HG02852 (cell line): Measurements from ENCODE around the gene MLH3.
"Not testable (repeated sequence)": the region's sequence is repeated elsewhere in the genome, so short reads cannot be mapped to it uniquely, and the experiment has no call there.

ENCODE experiments used
- ATAC-seq: cut with Tn5 transposase; IDR thresholded peaks from one replicate; pipeline ENCODE4 v1.9.1; 2021; ENCODE audit warnings: mild to moderate bottlenecking, moderate library complexity; ENCODE audit not compliant: unreplicated experiment

Gene MLH3

DNA sequence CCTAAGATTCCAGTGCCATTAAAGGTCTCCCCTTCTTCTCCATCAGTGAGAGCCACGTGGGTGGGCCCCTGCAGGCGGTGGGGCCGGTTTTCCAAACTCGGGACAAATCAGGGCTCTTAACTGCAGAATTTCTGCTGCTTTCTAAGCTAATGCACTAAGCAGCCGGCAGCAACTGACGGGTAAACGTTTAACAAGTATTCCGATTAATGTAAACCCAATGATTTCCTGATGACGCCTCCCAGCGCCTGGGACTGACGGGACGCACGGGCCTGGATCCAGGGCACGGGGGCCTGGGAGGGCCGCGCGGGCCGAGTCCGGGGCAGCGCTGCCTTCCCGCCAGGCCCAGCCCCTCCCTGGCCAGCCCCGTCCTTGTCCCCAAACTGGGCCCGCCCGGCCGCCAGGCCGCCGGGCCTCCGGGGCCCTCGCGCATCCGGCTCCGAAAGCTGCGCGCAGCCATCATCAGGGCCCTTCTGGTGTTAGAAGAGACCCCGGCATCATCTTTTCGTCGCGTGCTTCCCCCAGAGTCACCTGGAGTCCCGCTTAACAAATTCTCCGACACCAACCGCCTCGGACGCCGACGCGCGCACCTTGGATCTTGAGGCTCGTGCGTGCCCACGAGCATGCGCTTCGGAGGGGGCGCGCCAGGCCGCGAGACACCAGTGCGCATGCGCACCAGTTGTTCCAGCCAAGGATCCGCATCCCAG, at the start of gene MLH3:
TSS of gene MLH3 (minus strand) at position 616 of the 704 bp plus-strand sequence. CDS start 1,812 bp downstream, outside the sequence.
- peak; percentile 67 for ATAC-seq

DNA sequence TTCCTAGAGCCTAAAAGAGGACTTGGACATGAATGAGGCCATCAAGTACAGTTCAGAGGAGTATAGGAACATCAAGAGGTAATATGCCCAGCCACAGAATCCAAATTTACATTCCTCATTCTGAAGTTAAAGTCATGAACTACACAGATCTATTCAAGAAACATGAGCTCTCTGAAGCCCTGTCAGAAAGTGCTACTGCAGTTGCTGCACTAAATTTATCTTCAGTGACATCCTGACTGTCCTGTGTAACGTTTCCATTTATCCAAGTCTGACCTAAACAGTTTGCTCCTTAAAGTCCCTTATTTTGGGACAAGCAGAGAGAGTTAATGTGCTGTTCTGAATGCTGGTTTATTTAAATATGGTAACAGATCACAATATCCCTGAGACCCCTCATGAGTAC, 47.4 kb upstream of the MLH3 start:
- no peak for ATAC-seq

DNA sequence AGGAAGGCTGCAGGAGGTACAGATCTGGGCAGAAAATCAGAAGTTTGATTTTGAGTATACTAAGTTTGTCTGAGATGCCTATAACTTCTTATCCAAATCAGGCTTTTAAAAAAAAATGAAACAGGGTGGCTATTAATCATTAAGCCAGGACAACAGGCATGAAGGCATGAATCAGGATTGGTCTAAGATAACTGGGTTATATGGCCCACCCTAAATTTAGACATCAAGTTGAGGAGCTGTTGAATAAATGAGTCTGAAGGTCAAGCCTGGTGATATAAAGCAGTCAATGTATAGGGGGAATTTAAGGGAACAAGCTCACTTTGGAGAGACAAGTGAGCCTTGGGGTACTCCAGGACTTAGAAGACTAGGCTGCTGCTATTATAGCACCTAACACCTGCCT, 46.9 kb upstream of the MLH3 start:
- ATAC-seq = no peak

DNA sequence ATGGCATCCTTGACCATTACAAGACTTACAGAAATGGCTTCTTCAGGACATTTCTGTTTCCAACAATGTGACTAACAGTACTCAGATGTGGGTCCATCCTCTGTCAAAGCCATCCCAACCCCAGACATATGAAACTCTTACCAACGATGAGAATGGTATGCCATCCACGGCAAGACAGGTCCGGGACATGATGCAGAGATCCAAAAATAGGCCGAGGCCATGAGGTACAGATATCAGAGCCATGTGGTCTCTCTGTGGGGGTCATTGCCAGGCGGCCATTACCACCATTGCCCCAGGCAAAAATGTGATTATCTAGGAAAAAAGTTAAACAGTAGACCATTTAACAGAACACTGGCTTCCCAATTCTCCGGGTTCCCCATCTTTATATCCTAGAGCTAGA, 45.7 kb upstream of the MLH3 start:
- ATAC-seq = no peak

DNA sequence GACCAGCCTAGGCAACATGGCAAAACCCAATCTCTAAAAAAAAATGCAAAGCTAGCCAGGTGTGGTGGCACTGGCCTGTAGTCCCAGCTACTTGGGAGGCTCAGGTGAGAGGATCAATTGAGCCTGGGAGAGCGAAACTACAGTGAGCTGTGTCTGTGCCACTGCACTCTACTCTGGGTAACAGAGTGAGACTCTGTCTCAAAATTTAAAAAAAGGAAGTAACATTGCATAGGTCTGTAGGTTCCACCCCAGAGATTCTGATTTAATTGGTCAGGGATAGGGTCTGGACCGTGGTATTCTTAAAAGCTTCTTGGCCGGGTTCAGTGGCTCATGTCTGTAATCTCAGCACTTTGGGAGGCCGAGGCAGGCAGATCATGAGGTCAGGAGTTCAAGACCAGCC, 44.4 kb upstream of the MLH3 start:
- no peak for ATAC-seq

DNA sequence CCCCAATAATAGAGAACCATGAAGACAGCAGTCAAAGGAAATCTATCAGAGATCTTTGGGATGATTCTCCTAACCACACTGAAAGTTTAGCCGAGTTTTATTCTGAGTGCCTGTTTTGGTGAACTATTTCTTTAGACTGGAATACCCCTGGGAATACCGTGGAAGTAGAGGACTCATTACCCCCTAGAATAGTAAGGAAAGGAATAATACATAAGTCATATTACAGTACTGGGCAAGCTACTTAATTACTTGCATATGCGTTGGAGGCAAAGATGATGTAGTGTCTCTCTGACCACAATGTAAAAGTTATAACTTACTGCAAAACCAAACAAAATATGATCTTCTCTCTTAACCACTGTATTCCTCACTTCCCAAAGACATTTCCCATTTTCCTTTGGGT, 43.6 kb upstream of the MLH3 start:
- ATAC-seq = no peak

DNA sequence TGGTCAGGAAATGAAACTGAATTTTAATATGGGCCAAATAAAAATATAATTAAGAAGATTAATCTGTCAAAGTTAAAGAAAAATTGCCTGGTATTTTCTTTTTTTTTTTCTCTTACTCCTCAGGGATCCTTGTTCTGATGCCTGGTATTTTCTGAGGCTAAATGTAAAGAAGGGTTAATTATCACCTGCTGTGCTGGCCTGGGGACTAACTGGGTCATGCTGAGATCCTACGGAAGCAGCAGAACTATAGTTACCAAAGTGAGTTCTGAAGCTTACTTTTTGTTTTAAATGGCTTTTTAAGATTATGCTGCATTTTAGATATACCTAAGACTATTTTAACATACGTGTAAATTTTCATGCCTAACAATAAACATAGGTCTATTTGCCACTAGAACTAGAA, 41.4 kb upstream of the MLH3 start:
- no peak for ATAC-seq

DNA sequence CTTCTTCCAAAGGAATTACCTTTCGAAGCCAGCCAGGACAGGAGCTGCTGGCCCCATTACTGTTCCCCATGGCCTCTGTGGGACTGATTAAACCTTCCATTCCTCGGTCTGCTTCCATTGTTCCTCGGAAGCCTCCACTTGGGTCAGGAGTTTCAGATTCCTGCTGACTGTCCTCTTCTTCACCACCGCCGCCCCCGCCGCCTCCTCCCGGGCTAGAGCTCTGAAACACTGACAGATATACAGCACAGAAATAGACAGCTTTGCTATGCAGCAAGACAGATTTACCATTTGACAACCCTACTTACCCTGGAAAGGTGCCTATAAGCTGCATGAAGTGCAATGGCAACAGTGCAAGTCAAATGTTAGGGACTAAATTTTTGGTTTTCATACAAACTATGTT, 40.0 kb upstream of the MLH3 start:
- no peak for ATAC-seq

DNA sequence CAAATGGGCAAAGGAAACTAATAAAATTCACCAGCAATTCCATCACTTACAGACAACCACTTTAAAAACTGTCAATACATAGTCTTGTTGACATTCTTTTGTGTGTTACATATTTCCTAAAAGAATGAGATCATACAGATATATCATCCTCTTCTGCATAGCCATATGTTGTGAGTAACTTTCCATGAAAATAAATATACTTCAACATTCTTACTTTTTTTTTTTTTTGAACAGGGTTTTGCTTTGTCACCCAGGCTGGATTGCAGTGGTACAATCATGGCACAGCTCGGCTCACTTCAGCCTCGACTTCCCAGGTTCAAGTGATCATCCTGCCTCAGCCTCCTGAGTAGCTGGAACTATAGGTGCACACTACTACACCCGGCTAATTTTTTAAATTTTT, 39.1 kb upstream of the MLH3 start:
- no peak for ATAC-seq

DNA sequence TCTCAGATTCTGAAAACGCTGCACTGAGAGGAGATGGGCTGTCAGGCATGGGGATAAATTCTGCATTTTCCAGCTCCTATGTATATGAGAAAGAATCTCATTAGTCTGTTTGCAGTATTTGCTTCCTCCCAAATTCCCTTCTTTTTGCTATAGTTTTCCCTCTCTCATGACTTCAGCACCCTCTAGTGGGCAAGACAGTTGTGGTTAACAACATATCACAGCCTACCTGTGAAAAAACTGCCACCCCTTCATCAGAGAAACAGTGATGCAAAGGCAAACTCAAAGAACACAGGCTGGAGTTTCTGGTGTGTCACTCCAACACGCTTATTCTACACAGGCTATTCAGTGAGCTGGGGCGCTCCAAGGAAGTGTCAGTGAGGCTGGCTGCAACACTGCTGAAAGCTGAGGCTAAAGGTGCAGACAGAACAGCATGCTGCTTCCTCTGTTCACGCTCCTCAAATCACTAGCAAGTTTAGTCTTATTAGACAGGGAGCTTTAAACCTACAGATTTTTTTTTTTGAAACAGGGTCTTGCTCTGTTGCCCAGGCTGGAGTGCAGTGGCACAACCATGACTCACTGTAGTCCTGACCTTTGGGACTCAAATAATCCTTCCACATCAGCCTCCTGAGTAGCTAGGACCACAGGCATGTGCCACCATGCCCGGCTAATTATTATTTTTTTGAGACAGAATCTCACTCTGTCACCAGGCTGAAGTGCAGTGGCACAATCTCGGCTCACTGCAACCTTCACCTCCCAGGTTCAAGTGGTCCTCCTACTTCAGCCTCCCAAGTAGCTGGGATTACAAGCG, 37.5 kb upstream of the MLH3 start:
- no peak for ATAC-seq

DNA sequence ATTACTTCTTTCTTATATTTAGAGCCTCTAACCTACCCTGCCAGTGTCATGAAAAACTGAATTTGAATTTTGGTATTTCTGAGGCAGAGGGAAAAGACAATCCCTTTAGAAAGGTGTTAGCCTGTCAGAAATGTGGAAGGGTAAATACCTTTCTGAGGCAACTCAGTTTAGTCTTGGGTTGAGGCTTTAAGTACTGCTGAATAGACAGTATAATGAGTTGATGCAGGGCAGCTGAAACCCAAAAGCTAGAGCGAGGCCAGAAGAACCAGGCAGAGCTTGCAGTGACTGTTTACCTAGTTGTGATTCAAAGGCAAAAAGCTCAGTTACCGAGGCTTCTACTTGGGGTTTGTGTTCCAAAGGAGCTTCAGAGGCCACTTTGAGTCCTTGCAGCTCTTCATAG, 36.9 kb upstream of the MLH3 start:
- ATAC-seq = no peak

DNA sequence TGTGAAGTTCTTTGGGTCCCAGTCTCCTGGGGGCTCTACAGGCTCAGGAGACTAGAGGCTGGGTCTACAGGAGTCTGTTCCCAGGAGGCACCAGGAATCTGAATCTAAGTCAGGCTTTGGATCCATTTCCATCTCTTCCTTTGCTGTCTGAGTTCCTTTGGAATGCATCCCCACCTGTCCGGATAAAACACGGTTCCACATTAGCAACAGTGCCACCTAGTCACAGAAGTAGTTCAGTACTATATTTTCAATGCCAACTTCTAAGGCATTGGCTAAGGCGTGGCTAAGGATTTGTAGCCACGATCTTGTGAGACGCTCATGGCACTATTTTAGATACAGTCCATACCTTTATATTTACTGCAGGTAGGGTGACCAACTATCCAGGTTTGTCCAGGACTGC, 33.2 kb upstream of the MLH3 start:
- ATAC-seq = no peak

DNA sequence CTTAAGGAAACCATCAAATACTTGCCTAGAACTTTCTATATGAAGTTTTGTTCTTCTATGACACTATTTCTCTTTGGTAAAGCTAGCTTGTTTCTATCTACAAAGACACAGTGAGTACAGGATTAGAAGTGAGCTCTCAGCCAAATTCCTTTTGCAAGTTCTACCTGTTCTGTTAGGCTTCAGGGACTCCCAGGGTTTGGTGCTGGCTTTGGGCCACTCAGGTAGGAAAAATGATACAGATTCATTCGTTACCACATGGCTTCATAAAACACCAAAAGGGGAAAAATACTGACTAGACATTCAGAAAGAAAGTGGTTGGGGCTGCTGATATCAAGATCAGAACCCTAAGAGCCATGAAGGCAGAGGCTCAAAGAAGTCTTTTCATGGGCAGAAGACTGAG, 32.0 kb upstream of the MLH3 start:
- ATAC-seq = no peak

DNA sequence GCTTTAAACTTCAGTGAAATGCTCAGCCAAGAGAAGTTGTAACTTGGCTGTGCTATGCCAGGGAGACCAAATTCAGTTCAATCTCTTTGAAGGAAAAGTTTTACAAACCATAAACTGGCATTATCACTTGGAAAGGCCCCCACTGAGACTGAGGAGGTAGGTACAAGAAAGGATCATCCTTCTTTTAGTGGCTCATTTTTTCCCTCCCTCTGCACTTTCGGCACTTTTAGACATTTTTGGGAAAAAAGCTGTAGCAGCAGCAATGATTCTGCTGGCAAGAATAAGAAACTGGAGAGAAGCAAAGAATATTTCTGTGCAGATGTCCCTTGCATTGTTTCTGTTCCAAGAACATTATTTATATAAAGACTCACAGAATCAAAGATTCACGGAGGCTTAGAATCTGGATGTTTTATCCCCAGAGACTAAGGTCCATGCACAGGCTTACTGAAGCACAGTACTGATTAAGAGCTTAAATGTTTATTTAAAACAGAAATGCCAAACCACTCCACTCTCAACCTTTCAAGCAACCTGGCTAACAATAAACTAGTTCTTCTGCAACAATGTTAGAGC, 30.5 kb upstream of the MLH3 start:
- ATAC-seq = no peak

DNA sequence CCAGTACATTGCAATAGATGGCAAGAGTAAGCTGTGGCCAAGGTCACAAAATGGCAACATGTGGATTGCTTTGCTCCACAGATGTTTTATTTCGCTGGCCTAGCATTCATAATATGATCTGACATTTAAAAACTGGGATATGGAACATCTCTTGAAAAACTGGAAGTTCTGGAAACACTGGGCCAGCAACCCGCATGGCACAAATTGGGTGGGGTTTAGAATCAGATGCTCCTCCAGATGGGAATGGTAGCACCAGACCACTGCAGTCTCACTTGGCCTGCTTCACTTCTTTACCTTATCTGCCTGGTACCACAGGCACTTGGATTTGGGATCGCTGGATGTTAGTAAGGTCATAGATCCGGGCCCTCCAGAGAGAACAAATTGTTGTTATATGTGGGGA, 28.3 kb upstream of the MLH3 start:
- no peak for ATAC-seq

DNA sequence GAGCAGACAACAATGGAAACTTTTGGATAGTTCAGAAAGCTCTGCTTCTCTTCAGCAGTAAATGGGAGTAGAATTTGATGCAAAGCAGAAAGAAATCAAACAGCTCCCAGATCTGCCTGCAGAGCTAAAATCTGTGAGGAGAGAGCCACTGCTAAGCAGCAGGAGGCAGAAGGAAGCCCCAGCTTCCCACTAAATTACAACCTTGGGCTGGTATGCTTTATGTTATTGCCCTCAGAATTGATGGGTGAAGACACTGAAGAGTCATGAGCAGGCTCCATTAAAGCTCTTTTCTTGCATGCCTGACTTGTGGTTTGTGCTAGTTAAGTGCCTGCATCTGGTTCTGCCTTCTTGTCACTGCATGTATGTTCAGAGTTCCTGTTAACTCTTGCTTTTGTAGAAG, 26.5 kb upstream of the MLH3 start:
- no peak for ATAC-seq

DNA sequence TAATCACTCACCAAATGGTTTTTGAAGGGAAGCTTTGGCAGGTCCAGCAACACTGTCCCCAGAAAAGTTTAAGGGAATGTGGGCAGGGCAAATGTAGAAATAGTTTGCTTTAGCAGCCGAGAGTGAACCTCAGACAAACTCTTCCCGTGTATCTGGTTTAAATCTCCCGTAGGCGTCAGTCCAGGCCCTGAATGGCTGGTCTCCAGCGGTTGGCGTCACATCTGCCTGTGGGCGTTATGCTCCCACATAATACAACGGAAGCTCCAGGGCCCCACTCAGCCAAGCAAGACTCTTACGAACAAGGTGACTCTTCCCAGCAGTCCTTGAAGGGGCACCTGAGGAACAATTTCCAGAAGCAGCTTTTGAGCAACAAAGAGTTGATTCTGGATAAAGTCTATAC, 19.1 kb upstream of the MLH3 start:
- no peak for ATAC-seq

DNA sequence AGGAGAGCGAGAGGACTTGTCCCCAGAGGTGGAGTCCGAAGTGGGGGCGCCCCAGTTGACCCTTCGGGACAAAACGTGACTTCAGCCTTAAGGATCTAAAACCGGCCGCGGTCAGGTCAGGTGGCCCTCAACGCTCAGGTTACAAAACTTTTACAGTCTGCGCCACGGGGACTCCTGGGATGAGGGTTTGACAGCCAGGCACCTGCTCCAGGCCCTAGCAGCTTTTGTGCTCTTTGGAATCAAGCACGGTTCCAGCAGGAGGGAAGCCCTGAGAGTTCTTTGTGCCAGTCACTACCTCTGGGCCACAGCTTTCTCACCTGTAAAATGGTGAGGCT, 18.5 kb upstream of the MLH3 start:
- no peak for ATAC-seq

DNA sequence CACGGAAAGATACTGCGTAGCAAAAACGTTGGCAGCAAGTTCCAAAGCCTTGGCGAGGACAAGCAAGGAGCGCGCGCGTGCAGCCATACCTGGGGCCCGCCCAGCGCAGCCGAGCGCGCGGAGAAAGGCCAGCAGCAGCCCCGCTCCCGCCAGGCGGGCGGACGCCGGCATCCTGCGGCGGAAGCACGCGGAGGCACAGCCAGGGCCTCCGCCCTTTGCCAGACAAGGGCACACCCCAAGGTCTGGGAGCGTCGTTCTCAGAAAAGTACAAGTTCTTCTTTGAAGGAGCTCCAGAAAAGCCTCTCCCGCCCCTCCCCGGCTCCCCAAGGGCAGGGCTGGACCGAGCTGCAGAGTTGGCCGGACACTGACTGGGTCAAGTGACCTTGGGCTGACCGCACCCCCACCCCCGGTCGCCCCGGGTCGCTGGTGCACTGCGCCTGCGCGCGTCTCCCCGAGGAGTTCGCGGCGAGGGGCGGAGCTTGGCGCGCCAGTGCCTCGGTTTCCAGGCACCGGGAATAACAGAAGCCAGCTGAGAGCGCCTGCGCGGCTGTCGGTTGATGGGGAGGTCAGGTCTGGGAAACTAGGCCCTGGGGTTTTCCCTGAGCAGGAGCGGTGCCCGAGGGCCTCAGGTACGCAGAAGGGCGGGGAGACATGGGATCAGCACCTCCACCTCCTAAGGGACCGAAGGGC, 18.0 kb upstream of the MLH3 start, which contains the start of gene ZC2HC1C:
TSS of gene ZC2HC1C (plus strand) at position 521 of the 690 bp plus-strand sequence. CDS start 933 bp downstream, outside the sequence.
- peak; percentile 75 for ATAC-seq

DNA sequence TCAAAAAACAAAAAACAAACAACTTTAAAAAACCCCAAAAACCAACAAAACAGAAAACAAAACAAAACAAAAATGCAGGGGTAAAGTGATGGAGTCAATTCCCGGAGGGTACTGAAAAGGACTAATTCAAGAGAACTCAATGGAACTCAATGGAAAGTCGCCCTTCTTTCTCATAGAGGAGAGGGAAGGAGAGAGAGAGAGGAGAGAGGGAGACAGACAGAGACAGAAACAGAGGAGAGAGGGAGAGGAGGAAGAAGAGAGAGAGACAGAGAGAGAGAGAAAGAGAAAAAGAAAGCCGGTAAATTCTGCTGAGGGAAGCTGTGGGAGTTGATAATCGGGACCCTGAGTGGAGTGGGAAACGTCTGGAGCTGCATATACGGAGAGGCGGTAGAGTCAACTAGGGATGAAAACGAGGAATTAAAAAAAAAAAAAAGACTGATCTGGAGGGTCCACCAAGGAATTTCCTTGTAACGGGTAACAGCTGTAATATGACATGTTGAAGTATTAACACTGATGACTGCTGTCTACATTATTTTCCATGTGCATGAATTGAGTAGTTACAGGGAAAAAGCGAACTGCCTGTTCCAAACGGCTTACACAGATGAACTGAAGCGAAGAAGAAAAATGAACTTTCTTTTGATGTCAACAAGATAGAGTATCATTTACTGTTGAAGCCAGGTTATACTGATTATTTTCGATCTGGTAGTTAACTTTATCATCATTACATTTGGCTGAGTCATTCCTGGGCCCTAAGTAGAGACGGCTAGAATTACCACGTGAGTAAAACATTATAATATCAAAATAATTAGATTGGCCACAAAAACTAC, 17.2 kb upstream of the MLH3 start:
- ATAC-seq = no peak

DNA sequence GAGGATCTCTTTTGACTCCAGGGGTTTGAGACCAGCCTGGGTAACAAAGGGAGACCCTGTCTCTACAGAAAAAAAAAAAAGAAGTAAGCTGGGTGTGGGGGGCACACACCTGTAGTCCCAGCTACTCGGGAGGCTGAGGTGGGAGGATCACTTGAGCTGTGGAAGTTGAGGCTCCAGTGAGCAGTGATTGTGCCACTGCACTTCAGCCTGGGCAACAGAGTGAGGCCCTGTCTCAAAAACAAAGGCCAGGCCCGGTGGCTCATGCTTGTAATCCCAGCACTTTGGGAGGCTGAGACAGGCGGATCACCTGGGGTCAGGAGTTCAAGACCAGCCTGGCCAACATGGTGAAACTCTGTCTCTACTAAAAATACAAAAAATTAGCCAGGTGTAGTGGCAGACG, 16.5 kb upstream of the MLH3 start:
- ATAC-seq = not testable (repeated sequence)
